C4-2B (cell line): ENCODE results near the gene ECPAS.

Experiments
- CTCF ChIP-seq: fragments of 450-650 bp; conservative IDR thresholded peaks from 2 replicates; pipeline ENCODE4 v1.5.1; 2017; ENCODE audit warnings: mild to moderate bottlenecking
- ZFX ChIP-seq: fragments of 450-650 bp; IDR thresholded peaks from 2 replicates; pipeline ENCODE4 v1.6.1; 2017

GRCh38 chr9:111458139-111459009 lies 25.8 kb downstream of the ECPAS start:
- no peak for TF ChIP-seq CTCF
- no peak for TF ChIP-seq ZFX
